HG03342 (cell line): Measurements from ENCODE around the gene HTT-AS.
A peak's percentile ranks its signal among the peaks of the same experiment; 100 is the strongest.

Experiments
- ATAC-seq: cut with Tn5 transposase; IDR thresholded peaks from one replicate; pipeline ENCODE4 v1.9.1; 2021; ENCODE audit warnings: mild to moderate bottlenecking, moderate library complexity; ENCODE audit not compliant: unreplicated experiment

HTT-AS gene

GRCh38 chr4:3031357-3032082, 42.8 kb downstream of the HTT-AS start:
- ATAC-seq, result no peak

DNA sequence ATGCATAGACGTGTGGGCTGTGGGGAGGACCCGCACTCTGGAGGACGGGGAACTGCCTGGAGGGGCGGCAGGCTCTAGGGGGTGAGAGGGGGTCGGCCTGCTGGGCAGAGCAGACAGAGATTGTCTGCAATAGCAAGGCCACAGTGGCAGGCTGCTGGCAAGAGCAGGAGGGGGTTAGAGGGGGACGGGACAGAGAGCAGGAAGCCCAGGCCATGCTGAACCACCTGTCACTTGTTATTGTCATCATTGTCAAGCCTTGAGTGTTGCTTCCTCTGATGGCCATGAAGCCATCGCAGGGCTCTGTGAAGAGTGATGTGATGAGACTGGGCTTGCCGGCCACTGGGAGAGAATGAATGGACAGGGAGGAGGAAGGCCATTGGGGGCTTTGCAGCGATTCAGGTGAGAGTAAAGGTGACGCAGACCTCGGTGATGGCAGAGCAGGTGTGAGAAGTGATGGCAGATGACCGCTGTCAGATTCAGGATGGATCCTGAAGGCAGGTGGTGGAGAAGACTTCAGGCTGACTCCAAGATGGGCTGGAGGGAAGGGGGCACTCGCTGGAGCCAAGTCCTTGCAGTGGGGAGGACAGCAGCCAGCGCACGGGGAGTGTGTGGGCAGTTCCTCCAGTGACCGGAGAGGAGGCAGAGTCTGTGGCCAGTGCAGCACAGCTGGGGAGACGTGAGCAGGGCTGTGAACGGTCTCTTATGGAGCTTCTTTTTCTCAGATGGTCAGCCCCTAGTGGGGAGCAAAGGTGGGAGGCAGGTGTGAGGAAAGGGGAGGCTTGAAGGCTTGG, 43.6 kb downstream of the HTT-AS start:
- no peak for ATAC-seq

DNA sequence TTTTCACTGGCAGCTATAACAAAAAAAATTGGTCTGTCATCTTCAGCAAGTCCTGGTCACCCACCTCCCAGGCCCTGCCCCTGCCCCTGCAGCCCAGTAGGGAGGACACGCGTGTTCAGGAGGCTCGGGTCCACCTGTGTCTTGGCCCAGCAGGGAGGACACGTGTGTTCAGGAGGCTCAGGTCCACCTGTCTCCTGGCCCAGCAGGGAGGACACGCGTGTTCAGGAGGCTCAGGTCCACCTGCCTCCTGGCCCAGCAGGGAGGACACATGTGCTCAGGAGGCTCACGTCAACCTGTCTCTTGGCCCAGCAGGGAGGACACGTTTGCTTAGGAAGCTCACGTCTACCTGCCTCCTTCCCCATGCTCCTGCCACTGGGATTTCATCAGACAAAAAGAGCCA, 44.9 kb downstream of the HTT-AS start:
- no peak for ATAC-seq

GRCh38 chr4:3026540-3026939, 47.8 kb downstream of the HTT-AS start:
- ATAC-seq, result no peak

DNA sequence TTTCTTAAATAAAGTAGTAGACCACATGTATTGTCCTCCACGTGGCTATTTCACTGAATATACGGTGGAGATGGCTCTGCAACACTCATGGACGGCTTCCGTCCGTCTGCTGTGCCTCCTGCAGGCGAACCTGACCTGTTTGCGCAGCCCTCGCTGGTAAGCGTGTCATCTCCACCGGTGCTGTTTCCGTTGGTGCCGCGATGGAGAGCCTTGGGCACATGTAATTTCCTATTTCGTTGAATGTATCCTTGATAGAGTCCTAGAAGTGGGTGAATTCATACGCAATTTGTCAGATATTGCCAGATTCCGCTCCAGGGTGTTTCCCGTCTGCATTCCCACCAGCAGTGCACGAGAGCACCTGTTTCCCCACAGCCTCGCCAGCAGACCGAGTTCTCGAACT, 48.5 kb downstream of the HTT-AS start:
- no peak for ATAC-seq

DNA sequence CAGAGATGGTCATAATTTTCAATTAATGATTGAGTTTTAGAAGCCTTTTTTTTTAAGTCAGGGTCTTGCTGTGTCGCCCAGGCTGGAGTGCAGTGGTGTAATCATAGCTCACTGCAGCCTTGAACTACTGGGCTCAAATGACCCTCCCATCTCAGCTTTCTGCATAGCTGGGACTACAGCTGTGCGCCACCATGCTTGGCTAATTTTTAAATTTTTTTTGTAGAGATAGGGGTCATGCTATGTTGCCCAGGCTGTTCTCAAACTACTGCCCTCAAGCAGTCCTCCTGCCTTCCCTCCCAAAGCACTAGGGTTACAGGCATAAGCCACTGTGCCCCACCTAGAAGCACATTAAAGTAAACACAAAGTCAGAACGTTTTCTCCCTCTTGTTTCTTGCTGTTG, 51.7 kb downstream of the HTT-AS start:
- no peak for ATAC-seq

DNA sequence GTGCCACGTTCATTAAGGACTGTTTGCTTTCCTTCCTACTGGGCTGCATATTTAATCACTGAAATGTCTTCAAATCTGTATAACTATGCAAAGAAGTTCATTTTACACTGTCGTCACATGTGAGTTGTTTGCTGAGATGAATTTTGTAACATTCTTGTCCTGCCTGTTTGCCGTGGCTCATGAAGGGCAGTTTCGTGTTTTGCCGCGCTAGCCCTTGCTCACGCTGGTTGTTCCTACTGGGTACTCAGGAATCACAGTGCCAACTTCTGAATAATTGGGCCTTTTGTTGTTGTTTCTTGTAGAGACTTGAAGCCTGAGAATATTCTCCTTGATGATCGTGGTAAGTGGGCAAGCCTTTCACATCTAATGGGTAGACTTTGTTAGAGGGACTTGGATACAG, 52.2 kb downstream of the HTT-AS start:
- ATAC-seq, result no peak

- ATAC-seq, result no peak
These were observed 52.7 kb downstream of the HTT-AS start for GRCh38 chr4:3021627-3022026.

GRCh38 chr4:3021127-3021526, 53.2 kb downstream of the HTT-AS start:
- no peak for ATAC-seq

- ATAC-seq, result no peak
These were observed 55.0 kb downstream of the HTT-AS start for GRCh38 chr4:3019145-3019846.

GRCh38 chr4:3017504-3017903, 56.8 kb downstream of the HTT-AS start:
- ATAC-seq, result no peak

- no peak for ATAC-seq
These were observed 57.4 kb downstream of the HTT-AS start for GRCh38 chr4:3016961-3017360.

DNA sequence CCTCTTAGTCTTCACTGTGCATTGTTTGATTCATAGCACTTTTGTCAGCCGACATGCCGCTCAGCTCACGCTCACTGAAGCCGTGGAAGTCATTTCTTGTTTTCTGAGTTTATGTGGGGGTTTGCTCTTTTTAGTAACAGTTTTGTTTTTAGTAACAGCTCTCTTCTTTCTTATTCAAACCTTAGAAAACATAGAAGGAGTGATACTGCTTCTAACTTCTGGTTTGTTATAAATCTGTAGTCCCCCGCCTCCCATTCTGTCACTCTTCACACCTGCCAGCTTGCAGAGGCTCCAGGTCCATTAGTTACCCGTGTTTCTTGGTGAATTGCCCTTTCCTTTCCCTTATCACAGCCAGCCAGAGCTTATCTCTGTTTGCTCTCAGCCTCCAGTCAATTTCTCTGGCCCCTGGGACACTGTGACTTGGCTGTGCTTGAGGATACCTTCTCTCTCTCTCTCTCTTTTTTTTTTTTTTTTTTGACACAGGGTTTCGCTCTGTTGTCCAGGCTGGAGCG, 60.4 kb downstream of the HTT-AS start:
- ATAC-seq, result peak; percentile 53
